Stimulated activated CD4-positive, alpha-beta T cell treated with anti-CD3 and anti-CD28 coated beads, TNF-alpha, amount 100 ng/mL, for 24 hours (primary cell): ENCODE measurements around the gene ROS1.

Experiments
- DNase-seq, 3 experiments: peaks; one replicate each; pipeline ENCODE4 v3.0.0-alpha.2; 2020; ENCODE audit warnings: low read depth in 3 of 3

Gene ROS1

DNA sequence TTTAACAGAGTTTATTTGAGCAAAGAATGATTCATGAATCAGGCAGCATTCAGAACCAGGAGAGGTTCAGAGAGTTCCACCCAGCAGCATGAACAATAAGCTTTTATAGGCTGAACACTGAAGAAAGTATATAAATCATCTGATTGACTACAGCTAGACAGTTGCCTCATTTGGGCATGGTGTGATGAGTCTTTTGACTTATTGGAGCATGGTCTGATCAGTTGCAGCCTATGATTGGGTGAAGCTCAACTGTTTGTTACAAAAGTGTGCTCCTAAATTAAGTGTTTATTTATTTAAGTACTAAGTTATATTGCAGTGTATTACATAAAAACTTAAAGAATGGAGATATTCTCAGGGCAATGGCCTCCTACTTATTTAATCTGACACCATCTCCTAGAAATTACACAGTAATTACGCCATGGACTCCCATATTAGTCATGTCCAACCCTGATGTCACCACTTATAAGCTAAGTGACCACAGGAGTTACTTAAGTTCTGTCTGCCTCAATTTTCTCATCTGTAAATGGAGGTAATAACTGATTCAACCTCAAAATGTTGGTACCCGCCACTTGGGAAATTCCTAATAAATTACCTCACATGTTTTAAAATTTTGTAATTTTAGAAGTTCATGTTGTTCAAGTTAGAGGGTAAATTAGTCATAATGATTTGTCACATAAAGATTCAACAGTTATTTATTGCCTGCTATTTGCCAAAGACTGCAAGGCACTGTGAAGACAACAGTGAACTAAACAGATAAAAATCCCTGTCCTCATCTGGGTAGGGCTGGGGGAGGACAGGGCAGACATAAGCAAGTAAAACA, 15.2 kb upstream of the ROS1 start:
- DNase-seq = no peak

- no peak for DNase-seq
Observed at GRCh38 chr6:117432273-117432672, 6.5 kb upstream of the ROS1 start.

GRCh38 chr6:117423754-117424153, 2.0 kb downstream of the ROS1 start:
- no peak for DNase-seq

- DNase-seq = no peak
Observed at GRCh38 chr6:117418320-117418719, 7.4 kb downstream of the ROS1 start.

- DNase-seq = no peak
Observed at GRCh38 chr6:117417851-117418250, 7.9 kb downstream of the ROS1 start.

GRCh38 chr6:117414770-117415169, 11.0 kb downstream of the ROS1 start:
- no peak for DNase-seq

DNA sequence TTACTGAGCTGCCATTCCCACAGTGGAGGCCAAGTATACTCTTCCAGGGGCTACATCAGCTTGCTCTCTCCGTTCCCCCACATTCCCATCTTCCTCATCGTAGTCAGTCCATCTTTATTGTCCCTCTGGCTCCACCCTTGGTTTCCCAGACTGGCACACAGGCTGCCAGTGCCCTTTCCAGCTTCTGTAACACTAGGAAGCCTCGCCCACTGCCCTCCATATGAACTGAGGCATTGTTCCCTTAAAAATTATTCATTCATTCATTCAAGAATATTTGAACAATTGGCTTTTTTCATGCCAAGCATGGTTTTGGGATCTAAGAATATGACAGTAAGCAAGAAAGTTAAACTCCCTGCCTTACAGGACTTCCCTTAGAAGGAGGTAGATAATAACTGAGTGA, 14.3 kb downstream of the ROS1 start:
- DNase-seq = no peak

GRCh38 chr6:117409863-117410262, 15.9 kb downstream of the ROS1 start:
- DNase-seq = no peak

- DNase-seq = no peak
Observed at GRCh38 chr6:117409420-117409819, 16.3 kb downstream of the ROS1 start.

- no peak for DNase-seq
Observed at GRCh38 chr6:117404548-117404947, 21.2 kb downstream of the ROS1 start.

- no peak for DNase-seq
Observed at GRCh38 chr6:117401799-117402198, 23.9 kb downstream of the ROS1 start.

- no peak for DNase-seq
Observed at GRCh38 chr6:117399924-117400323, 25.8 kb downstream of the ROS1 start.

DNA sequence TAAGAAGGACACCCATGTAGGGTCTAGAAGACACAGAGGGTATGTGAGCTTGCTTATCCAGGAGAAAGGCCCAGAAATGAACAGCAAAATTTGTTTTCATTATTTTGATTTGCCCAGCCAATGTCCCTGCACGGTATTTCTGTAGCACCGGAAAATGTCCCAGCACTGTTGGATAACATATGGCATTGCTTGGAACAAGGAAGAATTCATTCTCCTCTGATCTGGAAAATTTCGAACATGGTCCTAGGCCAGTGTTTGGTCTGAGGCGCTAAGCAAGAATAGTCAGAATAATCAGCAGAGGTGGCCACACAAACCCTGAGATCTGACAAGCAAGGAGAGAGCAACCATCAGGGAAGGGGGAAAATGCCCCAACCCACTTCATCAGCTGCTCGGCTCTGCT, 26.6 kb downstream of the ROS1 start:
- no peak for DNase-seq

DNA sequence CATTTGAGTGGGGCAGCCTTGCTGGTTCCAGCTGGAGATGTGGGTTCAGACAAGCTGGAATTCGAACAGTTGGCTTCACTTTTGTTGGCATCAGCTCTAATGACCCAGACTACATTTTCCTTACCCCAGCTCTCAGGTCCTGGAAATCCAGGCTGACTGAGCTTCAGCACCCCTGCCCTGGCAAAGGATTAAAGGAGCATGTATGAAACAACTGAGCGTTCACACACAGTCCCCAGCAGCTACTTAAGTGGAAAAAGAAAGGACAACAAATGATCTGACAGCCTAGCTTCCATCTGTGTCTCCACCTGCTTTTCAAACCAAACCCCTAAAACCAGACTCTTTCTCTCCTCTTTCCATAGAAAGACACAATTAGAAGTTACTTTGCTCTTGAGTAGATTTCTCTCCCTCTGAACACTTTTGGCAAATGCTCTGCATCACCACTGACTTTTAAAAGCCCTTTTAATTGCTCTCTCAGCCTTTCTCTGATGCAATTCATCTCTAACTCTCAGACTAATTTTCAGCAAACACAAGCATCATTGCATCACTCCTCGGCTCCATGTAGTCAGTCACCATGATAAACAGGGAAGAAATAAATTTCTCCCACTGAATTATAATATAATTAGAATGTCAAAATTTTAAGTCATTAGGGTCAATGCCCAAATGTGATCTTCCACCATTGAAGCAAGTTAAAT, 28.1 kb downstream of the ROS1 start:
- no peak for DNase-seq

- DNase-seq = no peak
Observed at GRCh38 chr6:117396228-117396627, 29.5 kb downstream of the ROS1 start.

DNA sequence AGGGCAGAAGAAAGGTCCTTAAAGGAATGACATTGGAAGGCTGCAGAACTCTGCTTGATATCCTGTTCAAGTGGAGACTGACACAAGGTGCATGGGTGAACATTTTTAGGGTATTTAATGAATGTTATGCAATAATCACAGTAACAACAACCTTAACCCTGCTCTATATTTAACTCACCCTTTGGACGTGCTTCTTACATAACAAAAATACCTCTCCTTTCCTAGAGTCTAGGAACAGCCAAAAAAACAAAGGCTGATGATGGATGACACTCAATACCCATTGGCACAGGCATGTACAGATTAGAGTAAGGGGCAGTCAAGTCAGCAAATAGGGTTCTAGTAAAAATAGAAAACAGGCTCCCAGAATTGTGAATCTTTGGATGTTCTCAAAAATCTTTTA, 30.6 kb downstream of the ROS1 start:
- DNase-seq = no peak

GRCh38 chr6:117393045-117393444, 32.7 kb downstream of the ROS1 start:
- no peak for DNase-seq

- DNase-seq = no peak
Observed at GRCh38 chr6:117391874-117392583, 33.7 kb downstream of the ROS1 start.

GRCh38 chr6:117389227-117390057, 36.3 kb downstream of the ROS1 start:
- no peak for DNase-seq

DNA sequence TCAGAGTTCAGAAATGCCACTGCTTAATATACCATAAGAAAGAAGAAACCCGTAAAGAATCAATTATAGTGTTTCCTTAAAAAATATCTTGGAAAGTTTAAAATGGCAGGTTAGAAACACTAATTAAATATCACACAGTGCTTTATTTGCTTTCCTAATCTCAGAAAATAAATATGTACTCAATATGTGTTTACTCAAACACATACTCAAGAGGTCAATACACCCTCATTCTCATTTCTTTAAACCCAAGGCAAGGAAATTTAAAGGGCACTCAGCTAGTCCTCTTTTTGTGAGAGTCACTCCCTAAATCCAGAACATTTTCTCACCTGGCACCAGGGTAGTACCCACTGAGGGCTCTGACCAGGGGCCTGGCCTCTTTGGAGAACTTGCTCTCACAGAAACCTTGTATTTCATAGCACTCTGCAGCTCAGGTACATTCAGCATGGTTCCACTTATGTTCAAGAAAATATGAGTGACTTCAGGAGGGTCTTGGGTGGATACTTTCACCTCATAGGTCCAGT, 38.2 kb downstream of the ROS1 start:
- no peak for DNase-seq

GRCh38 chr6:117384659-117385058, 41.1 kb downstream of the ROS1 start:
- no peak for DNase-seq

GRCh38 chr6:117381749-117382148, 44.0 kb downstream of the ROS1 start:
- DNase-seq = no peak
